ENCODE measurements around the gene PIP5KL1.

DNA sequence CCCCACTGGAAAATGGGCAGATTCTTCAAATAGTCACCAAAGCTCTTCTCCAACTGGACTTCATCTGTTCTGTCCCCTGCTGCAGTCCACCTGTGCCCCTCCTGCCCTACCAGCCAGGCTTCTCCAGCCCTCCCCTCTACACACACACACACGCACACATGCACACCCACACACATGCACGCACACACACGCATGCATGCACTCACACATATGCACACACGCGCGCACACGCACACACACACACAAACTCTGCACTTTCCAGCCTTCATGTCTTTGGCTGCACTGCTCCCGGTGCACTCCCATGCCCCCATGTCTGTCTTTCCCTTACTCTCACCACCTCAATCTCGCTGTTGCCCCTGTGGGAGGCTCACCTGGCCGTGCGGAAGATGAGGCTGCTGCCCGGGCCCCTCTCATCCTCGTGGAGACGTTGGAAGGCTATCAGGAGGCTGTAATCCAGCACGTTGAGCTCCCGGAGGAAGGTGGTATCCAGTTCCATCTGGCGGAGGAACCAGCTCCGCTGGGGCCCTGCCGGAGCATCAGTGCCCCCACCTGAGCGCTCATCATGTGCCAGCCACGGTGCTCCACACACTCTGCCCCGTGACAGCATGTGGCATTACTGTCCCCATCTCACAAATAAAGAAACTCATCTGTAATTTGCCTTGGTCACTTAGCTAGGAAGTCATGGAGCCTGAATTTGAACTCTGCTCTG lies 5.7 kb downstream of the PIP5KL1 start:
- no peak for TF ChIP-seq TP53 (CRISPR knock-in tag; IDR thresholded peaks at IDR 0.05)
- no peak for TF ChIP-seq SP1 (CRISPR knock-in tag; conservative IDR thresholded peaks at IDR 0.05)
- TF ChIP-seq, protein P1, sequence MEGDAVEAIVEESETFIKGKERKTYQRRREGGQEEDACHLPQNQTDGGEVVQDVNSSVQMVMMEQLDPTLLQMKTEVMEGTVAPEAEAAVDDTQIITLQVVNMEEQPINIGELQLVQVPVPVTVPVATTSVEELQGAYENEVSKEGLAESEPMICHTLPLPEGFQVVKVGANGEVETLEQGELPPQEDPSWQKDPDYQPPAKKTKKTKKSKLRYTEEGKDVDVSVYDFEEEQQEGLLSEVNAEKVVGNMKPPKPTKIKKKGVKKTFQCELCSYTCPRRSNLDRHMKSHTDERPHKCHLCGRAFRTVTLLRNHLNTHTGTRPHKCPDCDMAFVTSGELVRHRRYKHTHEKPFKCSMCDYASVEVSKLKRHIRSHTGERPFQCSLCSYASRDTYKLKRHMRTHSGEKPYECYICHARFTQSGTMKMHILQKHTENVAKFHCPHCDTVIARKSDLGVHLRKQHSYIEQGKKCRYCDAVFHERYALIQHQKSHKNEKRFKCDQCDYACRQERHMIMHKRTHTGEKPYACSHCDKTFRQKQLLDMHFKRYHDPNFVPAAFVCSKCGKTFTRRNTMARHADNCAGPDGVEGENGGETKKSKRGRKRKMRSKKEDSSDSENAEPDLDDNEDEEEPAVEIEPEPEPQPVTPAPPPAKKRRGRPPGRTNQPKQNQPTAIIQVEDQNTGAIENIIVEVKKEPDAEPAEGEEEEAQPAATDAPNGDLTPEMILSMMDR (IDR thresholded peaks at IDR 0.05) = no peak
- TF ChIP-seq ZNF263 (CRISPR knock-in tag; IDR thresholded peaks at IDR 0.05; ENCODE audit: low read depth) = no peak
- TF ChIP-seq GABPB1 (CRISPR knock-in tag; IDR thresholded peaks at IDR 0.05) = no peak
- TF ChIP-seq TEAD4 (CRISPR knock-in tag; IDR thresholded peaks at IDR 0.05) = no peak
- TF ChIP-seq MYBL2 (CRISPR knock-in tag; IDR thresholded peaks at IDR 0.05) = no peak
- TF ChIP-seq, protein P2, sequence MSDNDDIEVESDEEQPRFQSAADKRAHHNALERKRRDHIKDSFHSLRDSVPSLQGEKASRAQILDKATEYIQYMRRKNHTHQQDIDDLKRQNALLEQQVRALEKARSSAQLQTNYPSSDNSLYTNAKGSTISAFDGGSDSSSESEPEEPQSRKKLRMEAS (CRISPR knock-in tag; IDR thresholded peaks at IDR 0.05) = no peak
- no peak for TF ChIP-seq ELF4 (CRISPR knock-in tag; IDR thresholded peaks at IDR 0.05; ENCODE audit: low read depth)
- TF ChIP-seq NFE2L1 (CRISPR knock-in tag; IDR thresholded peaks at IDR 0.05) = no peak
- TF ChIP-seq ZNF416 (CRISPR knock-in tag; IDR thresholded peaks at IDR 0.05) = no peak
- TF ChIP-seq, protein P3, sequence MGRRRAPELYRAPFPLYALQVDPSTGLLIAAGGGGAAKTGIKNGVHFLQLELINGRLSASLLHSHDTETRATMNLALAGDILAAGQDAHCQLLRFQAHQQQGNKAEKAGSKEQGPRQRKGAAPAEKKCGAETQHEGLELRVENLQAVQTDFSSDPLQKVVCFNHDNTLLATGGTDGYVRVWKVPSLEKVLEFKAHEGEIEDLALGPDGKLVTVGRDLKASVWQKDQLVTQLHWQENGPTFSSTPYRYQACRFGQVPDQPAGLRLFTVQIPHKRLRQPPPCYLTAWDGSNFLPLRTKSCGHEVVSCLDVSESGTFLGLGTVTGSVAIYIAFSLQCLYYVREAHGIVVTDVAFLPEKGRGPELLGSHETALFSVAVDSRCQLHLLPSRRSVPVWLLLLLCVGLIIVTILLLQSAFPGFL (CRISPR knock-in tag; IDR thresholded peaks at IDR 0.05; ENCODE audit: borderline replicate concordance) = no peak
- TF ChIP-seq, protein P4, sequence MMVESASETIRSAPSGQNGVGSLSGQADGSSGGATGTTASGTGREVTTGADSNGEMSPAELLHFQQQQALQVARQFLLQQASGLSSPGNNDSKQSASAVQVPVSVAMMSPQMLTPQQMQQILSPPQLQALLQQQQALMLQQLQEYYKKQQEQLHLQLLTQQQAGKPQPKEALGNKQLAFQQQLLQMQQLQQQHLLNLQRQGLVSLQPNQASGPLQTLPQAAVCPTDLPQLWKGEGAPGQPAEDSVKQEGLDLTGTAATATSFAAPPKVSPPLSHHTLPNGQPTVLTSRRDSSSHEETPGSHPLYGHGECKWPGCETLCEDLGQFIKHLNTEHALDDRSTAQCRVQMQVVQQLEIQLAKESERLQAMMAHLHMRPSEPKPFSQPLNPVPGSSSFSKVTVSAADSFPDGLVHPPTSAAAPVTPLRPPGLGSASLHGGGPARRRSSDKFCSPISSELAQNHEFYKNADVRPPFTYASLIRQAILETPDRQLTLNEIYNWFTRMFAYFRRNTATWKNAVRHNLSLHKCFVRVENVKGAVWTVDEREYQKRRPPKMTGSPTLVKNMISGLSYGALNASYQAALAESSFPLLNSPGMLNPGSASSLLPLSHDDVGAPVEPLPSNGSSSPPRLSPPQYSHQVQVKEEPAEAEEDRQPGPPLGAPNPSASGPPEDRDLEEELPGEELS (CRISPR knock-in tag; IDR thresholded peaks at IDR 0.05) = no peak
